ENCODE data around the gene ARID4A.
"Not testable (repeated sequence)": the region's sequence is repeated elsewhere in the genome, so short reads cannot be mapped to it uniquely, and the experiment has no call there.

The ARID4A gene

DNA sequence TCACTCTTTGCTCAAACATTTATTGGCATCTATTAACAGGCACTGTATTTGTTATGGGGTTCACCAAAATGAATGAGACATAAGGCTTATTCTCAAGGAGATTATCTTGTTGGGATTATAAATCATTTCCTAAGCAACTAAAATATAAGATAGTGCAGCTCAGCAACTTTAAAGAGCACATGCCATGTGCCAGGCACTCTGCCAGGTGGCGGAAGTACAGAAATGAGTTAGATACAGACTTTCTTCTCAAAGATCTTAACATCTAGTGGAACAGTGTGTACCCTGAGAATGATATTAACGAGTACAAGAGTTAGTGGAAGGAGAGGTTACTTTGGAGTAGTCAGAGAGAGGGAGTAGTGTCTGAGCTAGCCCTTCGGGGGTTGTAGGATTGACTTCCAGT lies 68.9 kb downstream of the ARID4A start:
- DNase-seq, result no peak

DNA sequence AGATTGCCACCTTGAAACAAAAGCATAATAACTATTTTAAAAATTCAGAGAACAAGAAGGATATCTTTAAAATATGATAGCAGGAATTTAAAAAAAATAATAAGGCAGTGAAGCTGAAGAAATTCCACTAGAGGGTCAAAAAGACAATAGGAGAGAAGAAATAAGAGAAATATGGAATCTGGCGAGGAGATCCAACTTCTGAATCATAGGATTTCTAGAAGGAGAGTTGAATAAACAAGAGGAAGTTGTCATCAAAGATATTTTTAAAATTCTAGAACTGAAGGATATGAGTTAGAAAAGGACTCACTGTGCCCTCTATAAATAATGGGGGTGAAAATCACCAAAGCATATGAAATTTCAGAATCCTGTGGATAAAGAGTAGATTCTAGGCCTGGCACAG lies 70.6 kb downstream of the ARID4A start:
- DNase-seq, result no peak

- no peak for DNase-seq
These were observed 78.4 kb downstream of the ARID4A start for GRCh38 chr14:58376791-58377190.

GRCh38 chr14:58390830-58391229 lies 92.5 kb downstream of the ARID4A start:
- no peak for DNase-seq

- no peak for DNase-seq
These were observed 97.1 kb downstream of the ARID4A start for GRCh38 chr14:58395562-58395811.

DNA sequence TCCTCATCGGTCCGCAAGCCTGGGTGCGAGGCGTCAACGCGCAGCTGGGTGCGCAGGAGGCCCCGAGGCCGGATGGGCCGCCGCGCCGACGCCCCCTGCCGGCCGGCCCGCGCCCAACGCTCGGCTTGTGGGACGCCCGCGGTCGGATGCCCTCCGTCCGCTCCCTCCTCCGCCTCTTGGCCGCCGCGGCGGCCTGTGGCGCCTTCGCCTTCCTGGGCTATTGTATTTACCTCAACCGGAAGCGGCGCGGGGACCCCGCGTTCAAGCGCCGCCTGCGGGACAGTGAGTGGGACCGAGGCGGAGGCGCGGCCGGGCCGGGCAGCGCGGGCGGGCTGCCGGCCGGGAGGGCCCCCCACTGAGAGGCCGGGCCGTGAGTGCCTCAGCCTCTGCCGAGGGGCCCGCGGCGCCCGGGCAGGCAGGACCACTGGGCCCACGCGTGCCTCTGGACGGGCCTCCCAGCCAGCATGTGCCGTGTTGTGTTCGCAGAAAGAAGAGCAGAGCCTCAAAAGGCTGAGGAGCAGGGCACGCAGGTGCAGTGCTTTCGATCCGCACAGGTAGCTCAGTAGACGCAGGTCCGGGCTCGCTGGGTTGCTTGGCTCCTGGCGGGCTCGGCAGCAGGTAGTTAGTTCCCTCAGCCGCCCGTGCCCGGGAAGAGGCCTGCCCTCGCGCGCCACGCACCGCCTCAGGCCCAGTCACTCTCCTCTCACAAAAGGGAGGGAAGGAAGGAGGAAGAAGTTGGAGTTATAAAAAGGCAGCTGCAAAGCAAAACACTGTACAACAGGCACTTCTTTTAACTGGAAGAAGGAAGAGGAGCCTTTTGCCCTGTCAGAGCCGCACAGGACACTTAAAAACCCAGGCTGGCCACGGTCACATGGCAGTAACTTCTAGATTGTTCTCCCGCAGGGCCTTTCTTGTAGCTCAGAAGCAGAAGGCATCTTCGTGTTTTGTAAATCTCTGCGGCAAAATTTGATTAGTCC lies 97.7 kb downstream of the ARID4A start, which contains the start of gene TOMM20L:
TSS of gene TOMM20L (plus strand) at position 119 of the 977 bp plus-strand sequence. CDS start at position 147, 28 bp downstream.
- DNase-seq, result no peak

DNA sequence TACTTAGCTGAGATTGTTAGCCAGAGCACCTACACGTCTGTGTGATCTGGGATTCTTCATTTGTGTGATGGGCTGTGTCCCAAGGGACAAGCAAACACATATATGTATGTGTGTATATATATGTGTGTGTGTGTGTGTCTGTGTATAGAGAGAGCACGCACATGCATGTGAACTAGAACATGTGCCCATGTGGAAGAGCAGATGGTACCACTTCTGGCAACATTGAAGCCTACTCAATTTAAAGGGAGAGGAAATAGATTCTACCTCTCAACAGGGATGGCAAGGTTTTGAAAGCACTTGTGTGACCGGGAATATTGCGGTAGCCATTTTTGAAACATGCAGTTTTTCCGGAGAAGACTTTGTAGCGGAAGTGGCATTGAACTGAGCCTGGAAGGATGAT lies 98.8 kb downstream of the ARID4A start:
- DNase-seq, result no peak

DNA sequence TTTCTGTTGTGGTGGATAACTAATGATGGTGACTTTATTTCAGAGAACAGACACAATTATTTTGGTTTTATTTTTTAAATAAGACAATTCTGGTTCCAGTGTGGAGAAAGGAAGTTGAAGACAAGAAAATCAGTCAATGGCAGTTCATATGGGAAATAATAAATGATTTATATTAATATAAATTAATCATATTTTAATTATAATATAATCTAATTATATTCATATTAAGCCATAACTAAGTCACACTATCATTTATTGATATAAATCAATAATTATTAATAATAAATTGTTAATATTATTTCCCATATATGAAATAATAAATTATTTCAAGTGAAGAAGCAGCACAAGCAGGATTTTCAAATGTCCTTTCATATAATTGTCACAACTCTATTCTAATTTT lies 100.1 kb downstream of the ARID4A start:
- DNase-seq, result no peak

DNA sequence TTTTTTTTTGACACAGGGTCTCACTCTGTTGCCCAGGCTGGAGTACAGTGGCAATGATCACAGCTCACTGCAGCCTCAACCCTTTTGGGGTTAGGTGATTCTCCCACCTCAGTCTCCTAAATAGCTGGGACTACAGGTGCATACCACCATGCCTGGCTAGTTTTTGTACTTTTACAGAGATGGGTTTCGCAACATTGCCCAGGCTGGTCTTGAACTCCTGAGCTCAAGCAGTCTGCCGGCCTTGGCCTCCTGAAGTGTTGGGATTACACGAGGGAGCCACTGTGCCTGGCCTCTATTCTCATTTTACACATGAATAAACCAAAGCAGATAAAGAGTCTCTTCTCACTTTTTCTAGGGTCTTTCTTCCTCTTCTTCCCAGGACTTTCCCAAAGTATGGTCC lies 100.5 kb downstream of the ARID4A start:
- no peak for DNase-seq

GRCh38 chr14:58401587-58401986 lies 103.2 kb downstream of the ARID4A start:
- no peak for DNase-seq

DNA sequence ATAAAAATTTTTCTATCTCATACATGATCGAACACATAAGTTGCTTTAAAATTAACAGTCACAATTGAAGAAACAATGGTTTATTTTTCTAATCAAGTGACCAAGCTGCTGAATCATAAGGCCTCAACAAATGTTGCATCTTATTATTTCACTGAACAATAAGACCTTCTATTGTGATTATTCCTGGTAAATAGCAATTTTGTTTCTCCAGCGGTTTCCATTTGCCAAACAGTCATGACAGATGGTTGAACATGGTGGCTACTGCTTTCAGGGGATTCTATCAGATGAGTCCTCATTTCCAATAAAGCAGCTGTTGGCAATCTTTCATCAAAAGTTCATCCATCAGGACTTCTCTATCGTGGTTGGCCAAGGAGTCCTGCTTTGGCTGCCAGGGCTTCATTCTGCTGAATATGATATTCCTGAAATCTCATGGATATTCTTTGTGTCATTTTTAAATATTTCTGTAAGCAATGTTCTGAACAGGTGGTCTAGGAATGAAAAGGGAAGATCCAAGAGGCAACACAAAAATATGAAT lies 110.4 kb downstream of the ARID4A start:
- DNase-seq, result no peak

DNA sequence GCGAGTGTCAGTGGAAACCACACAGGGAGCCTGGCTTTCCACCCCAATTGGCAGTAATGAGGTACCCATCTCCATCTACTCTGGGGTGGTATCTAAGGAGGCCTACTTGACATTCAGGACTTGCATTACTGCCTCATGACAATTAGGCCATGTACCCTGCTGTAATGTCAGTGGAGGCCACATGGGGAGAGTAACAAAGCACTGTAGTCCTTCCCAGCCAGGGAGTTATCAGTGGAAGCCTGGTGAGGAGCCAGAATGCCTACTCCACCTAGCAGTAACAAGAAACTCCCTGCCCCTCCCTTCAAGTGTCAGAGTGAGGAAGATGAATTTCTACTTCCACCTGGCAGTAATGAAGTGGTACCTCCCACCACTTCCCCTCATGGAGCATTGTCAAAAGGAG lies 116.5 kb downstream of the ARID4A start:
- no peak for DNase-seq

- no peak for DNase-seq
These were observed 117.5 kb downstream of the ARID4A start for GRCh38 chr14:58415636-58416547.

GRCh38 chr14:58416934-58417333 lies 118.6 kb downstream of the ARID4A start:
- not testable (repeated sequence) for DNase-seq
